Medulla oblongata (tissue), 1 donor: ENCODE measurements around the gene CNDP1.

ENCODE experiments used
- DNase-seq: peaks from one replicate; pipeline ENCODE4 v3.0.0-alpha.2; 2015; ENCODE audit errors: extremely low spot score

CNDP1 gene

DNA sequence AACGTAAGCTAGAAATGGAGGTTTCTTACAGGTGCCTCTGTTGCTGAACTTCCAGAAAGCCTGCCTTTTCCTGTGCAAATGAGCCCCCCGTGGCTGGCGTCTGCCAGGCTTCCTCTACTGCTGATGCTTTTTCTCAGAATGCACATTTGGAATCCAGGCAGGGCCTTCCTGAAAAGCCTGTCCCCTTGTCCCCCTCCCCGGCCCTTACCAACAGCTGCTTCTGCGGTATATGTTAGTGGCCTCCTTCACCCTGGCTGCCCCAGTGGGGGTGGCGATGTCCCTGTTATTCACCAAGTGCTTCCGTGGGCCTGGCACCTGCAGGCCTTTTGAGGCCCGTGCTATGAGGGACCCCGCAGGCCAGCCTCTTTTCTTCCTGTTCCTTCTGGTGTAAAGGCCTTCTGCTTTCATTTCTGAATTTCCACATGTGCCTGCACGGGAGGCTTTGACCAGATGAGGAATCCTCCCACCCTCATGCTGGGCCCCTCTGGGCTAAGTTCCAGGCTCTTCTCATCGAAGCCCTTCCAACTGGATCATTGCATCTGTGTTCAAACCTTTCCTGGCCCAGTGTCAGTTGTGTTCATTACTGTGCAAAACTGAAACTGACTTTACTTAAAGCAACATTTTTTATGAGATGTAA, 27.7 kb upstream of the CNDP1 start:
- no peak for DNase-seq

DNA sequence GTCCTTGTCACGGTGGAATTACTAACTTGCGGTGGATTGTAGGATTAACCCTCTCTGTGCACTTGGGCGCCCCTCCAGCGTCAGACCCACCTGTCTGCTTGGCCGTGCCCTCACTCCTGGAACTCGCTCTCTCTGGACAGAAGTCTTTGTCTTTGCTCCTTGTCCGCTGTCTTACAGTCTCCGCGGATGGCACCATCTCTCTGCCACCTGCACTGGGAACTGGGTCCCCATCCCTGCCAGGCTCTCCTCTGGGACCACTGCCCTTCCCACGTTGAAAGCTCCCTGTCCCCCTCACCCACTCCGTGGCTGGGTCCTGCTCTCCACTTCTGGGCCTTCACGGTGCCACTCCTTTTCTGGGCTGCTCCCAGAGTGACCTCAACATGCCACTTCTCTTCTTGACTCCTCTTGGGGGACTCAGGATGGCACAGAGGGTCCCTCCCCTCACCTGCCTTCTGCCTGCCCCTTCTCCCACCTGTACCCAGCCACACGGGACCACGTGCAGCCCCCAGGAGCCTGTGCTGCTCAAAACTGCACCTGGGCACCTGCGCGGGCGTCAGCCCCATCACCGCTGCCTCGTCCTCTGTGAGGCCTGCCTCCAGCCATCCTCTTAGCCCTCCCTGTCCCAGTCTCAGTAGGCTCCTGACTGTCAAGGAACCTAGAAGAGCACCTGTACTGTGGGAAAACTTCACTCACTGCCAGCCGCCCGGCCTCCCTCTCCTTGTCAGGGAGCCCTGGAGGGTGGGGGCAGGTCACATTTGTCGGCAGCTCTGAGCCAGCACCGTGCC, 27.0 kb upstream of the CNDP1 start:
- DNase-seq: no peak

DNA sequence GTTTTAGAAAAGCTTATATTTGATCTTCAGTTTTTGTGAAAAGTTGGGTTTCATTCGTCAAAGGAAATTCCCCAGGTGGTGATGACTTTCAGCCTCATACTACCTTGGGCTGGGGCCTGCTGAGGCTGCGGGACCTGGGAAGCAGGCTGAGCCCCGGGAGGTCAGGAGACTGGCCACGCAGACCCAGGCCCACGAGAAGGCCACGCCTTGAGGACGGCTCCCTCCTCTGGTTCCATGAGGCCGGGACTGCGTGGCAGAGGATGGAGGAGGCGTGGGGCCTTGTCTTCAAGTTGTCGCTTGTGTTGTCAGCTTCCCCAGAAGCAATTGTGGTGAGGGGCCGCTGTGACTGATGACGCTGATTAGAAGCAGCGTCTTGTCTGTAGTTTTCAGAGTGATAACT, 26.4 kb upstream of the CNDP1 start:
- DNase-seq: no peak

DNA sequence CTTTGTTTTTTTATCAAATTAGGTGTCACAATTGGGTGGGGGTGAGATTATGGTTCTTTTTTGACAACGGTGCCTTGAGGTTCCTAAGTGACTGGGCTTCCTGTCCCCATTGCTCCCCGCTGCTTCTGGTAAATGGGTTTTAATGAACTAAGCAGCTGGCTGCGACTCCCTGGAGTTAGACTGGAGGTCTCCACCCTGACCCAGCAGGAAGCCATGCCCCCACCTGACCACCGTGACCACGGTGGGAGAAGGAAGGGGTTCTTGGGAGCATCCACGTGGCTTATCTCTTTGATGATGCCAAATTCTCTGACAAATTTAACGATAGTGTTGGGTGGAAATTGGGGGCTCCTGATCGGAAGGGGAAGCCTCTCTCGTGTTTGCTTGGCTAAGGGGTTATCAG, 25.9 kb upstream of the CNDP1 start:
- DNase-seq: no peak

DNA sequence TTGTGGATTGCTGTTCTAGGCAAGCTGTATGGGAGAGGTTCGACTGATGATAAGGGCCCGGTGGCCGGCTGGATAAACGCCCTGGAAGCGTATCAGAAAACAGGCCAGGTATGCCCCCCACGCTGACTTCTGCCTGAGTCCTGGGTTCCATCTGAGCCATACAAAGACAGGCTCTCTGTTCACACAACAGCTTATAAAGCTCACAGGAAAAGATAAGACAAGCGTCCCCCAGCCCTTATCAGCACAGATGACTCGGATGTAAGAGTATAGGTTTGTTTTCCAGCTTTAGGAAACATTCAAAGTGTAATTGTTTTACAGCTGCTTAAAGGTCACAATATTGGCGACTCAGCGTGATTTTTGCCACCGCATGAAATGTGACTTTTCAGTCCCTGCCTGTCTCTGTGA, 25.5 kb upstream of the CNDP1 start:
- DNase-seq: no peak

DNA sequence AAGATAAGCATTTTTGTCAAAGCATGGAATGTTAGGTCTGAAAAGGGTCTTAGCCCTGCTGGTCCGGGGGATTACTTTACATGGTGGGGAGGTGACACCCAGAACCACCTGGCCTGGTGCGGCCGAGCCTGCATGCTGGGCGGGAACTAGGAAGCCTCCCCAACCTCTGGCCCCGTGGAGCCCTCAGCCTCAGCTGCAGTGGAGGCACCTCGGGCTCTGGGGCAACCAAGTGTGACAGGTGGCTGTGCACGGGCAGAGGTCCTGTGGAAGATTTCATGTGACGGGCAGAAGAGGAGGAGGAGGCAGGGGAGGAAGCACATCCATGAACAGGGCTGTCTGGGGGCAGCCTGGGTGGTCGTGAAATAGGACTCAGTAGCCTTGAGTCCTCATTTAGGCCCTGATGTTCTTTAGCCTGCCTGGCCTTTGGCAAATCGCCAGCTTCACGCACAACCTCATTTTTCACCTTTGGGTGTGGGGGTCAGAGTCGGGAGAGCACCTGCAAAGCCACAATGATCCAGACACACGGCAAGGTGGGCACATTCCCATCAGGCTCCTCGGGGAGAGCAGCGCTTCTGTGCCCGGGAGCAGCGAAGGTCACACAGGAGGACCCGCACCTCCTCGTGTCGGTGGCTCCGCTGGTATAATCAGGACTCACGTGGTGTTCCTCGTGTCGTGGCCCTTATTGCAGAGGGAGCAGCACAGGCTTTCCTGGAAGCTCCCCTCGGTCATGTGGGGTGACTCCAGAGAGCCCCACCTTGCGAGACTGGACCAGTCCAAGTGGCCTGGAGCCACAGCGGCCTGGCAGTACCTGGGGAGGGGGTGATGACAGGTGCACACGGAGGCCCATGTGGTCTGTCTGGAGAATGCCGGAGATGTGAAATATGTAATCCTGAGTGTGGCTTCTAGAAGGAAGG, 24.2 kb upstream of the CNDP1 start:
- DNase-seq: no peak

DNA sequence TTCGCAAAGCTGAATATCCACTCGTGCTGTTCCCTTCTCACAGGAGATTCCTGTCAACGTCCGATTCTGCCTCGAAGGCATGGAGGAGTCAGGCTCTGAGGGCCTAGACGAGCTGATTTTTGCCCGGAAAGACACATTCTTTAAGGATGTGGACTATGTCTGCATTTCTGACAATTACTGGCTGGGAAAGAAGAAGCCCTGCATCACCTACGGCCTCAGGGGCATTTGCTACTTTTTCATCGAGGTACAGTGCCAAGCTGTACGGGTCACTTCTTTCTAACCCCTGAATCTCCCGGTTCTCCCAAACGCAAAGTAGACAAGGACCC, 23.6 kb upstream of the CNDP1 start:
- no peak for DNase-seq

DNA sequence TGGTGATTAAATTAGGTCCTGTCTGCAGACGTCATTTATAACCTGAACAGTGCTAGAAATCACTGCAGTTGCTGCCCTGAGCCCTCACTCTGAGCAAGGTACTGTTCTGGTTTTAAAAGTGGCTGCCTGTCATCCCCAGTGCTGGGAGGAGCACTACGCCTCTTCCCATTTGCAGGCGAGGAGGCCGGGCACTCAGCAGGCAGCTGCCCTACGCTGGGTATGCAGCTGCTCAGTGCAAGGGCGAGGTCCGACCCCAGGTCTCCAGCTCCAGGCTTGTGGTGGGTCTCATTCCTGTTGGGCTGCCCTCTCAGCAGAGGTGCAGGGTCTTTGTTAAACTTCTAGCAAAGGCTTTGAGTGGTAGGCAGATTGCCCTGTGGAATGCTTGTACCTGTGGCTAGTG, 22.5 kb upstream of the CNDP1 start:
- no peak for DNase-seq

DNA sequence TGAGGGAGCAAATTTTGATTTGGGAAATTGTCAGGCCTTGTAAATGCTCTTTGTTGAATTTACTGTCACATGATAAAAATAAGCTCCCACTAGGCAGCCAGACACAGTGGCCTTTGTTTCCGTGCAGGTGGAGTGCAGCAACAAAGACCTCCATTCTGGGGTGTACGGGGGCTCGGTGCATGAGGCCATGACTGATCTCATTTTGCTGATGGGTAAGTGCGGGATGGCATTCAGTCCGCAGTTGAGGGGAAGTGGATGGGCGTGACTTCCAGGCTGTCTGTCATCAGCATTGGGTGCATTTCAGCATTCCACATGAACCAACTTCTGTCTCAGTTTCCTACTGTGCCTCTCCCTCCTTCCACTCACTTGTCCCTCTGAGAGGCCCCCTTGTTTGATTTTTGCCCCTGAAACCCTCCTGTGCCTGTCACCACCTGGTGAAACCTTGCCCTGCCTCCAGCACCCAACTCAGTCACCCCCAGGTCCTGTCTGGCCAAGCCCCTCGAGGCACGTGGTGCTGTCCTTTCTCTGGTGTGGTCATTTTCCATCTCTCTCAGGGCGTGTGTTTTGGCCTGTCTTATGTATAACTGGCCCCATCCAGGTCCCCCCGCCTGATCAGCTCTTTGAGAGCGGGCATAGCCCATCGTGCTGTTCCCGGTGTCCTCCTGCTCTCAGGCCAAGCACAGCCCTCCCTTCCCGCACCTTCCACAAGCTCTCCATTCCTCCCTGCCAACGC, 21.8 kb upstream of the CNDP1 start:
- DNase-seq: peak; percentile 93

DNA sequence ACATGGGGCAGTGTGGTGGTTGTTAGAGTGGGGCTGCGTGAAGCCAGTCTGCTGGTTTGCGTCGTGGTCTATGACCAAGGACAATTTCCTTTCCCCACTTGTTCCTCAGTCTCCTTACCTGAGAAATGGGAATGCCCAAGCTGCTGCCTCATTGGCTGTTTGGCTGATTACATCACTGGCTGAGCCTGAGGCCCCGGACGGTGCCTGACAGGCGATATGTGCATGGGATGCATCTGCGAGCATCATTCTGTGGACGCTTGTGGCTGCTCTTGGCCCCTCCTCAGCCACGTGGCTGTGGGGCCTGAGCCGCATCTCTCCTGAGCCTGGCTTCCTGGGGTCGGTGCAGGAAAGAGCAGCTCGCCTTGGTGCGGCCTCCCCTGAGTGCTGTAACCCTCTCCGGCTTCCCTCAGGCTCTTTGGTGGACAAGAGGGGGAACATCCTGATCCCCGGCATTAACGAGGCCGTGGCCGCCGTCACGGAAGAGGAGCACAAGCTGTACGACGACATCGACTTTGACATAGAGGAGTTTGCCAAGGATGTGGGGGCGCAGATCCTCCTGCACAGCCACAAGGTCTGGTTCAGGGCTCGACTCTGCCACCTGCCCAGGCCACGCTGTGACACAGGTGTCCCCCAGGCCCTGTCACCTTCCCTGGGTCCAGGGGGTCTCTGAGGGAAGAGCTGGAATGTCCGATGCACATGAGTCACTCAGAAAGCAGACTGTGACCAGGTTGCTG, 21.0 kb upstream of the CNDP1 start:
- DNase-seq: no peak

DNA sequence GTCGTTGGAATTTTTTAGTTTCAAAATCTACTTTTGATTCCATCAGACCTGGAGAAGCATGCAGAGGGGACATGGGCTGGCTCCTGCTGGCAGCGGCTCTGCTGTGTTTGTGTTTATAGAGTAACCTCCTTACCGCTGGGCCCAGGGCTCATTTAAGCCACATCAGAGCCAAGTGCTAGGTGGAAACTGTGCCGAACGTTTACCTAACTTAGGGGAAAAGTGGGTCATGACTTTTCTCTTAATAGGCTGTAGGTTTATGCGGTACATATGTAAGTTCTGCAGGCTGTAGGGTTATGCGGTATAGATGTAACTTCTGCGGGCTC, 20.5 kb upstream of the CNDP1 start:
- DNase-seq: no peak

DNA sequence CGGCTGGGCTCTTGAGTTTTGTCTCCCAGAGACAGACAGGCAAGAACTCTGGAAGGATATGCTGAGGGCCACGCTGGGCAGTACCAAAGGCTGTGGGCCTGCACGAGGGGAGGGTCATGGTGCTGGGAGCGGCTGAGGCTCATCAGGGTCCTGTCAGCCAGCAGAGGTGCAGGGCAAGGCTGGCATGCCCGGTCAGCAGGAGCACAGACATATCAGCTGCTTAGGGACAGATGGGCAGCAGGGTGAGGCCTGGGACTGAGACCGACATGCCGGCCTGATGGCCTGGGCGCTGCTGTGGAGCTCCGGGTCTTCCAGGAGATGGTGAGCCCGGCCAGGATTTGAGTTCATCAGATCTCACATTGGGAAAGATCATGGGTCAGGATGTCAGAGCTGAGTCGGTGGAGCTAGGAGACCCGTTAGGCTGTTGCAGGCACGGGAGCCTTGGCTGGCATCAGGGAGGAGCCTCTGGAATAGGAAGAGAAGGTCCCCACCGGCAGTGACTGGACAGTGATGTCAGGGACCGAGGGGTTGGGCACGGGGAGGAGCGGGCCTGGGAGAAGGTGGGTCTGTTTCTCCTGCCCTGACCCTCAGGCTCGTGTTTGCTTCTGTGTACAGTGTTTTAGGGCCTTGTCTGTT, 19.3 kb upstream of the CNDP1 start:
- no peak for DNase-seq

DNA sequence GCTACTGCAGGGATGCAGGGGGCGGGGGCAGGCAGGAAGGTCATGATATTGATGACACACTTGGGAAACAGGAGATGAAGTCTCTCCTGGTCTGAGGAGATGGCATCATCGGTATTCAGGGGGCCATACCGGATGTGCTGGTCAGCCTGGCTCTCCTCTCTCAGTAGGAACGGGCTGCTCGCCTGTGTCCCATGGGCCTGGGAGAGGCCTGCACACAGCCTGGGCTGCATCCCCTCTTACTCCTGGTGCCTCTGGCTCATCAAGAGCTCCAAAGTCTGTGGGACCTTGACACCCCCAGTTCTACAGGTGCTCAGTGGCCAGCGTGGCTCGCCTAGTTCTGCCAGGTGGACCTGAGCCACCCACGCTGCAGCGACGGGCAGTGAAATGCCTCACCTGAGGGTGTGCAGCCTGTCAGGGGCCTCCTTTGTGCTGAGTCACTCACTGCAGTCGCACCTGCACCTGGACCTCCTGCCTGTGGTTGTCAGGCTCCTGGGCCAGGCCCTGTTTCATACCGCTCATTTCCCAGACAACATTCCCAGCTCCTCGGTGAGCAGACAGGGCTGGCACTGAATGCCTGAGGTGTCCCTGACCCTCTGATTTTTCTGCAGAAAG, 18.6 kb upstream of the CNDP1 start:
- DNase-seq: no peak

DNA sequence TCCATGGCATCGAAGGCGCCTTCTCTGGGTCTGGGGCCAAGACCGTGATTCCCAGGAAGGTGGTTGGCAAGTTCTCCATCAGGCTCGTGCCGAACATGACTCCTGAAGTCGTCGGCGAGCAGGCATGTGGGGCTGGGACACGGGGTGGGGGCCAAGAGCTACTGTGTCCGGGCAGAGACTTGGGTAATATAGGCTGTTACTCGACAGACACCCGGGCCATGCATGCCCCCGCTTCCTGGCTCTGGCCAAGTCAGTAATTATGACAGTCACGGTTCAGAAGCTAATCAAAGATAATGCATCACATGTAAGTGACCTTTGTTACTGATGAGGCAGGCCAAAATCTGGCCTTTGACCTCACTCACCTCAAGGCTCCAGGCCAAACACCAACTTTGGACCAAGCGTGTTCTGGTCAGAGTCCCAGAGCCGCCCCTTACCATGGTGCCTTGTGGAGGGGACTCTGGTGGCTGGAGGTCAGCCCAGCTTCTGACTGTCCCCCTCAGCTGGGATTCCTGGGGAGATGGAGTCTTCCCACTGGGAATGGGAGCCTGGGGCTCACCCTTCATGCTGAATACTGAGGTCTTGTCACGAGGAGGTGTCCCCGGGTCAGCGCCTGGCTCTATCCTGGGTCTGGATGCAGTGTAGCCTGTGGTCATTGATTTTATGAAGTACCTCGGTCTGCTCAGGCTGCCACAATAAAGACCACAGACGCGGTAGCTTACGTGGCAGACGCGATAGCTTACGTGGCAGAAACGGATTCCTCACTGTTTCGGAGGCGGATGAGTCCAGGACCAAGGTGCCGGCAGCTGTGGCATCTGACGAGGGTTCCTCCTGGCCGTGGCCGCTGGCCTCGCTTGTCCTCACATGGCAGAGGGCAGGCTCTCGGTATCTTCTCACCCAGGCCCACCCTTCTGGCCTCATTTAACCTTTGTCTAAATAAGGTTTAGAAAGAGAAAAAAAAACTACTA, 17.7 kb upstream of the CNDP1 start:
- DNase-seq: no peak

DNA sequence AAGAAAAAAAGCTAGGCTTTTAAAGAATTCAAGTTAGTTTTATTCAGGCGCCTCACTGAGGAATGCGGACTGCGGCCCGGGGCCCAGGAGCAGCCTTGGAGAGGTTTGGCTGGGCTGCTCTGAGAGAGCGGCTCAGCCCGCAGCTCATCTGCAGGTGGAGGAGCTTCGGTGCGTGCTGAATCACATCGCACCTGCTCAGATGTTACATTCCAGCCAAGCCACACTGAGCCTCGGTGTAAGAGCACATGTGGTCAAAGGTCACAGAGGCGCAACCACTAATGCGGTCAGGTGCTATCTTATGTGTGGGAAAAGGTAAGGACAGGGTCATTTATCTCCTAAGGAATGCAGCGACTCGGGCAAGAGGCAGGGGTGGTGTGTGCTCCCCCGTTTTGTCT, 17.1 kb upstream of the CNDP1 start:
- DNase-seq: no peak

DNA sequence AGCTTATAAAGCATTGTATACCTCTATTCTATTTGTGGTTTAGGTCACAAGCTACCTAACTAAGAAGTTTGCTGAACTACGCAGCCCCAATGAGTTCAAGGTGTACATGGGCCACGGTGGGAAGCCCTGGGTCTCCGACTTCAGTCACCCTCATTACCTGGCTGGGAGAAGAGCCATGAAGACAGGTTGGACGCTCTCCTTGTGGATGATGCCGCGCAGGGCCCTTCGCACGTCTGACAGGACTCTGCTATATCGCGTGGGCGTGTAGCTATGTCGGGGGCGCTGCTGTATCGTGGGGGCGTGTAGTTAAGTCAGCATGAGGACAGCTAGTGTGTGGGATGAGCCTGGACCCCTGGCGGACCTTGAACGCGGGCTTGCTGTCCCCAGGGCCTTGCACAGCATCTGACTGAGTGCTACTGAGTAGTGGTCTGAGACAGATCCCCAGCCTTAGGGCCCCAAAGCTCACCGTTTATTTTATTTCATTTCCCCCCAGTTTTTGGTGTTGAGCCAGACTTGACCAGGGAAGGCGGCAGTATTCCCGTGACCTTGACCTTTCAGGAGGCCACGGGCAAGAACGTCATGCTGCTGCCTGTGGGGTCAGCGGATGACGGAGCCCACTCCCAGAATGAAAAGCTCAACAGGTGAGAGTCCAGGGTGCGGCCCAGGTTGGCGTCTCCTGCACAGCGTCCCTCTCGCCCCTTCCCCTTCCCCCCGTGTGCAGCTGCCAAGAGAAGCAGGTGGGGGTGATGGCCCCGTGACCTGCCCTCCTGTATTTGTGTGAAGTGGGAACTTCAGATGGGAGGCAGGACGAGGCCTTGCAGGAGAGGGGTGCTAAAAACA, 15.6 kb upstream of the CNDP1 start:
- DNase-seq: no peak

DNA sequence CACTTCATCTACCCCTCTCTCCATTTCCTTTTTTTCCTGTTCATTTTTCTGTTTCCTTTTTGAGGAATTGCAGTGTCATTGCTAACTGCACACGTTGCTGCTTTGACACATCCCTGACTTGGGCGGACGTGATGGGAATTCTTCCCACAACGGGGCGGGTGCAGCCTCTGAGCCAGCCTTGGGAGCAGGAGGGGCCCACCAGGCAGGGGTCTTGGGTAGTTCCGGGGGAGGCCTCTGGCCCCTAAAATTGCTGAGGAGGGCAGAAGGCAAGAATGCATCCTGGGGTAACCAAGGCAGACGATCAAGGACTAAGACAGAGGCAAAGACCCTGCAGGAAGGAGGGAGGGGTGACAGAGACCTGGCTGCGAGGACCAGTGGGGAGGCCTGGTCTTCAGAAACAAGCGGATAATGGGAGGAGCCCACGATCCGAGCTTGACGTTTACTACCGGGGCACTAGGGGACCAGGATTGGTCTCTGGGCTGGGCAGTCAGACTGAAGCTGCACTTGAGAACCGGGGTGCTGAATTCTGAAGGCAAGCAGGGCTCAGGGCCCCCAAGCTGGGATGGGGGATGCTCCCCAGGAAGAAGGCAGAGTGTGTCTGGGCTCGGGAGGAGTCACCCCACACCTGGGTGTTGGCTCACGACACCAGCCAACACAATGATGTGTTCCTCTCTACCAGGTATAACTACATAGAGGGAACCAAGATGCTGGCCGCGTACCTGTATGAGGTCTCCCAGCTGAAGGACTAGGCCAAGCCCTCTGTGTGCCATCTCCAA, 14.8 kb upstream of the CNDP1 start:
- no peak for DNase-seq
